OCI-LY3 (cell line): ENCODE results near the gene SLC22A14.

ENCODE experiments used
- H2AFZ ChIP-seq: fragments of 200-600, 300-600 bp; shearing (Covaris generic); 2 replicates; pipeline ENCODE4 v1.6.0; 2014; ENCODE audit warnings: antibody characterized with exemption, low read depth, low read length
- H3K27ac ChIP-seq: fragments of 200-600, 300-600 bp; sonication (generic); 2 replicates; pipeline ENCODE4 v1.5.1; 2014; ENCODE audit warnings: mild to moderate bottlenecking, low read length, moderate library complexity, mixed read lengths
- H3K27me3 ChIP-seq: fragments of 200-600, 300-600 bp; sonication (generic); 2 replicates; pipeline ENCODE4 v1.6.1; 2014; ENCODE audit warnings: low read depth, low read length, mixed read lengths
- H3K36me3 ChIP-seq: fragments of 200-600, 300-600 bp; sonication (generic); replicated peaks from 2 replicates; pipeline ENCODE3; 2014; ENCODE audit warnings: low read depth, low read length, mixed read lengths
- H3K4me1 ChIP-seq: fragments of 300-600, 200-600 bp; sonication (generic); 2 replicates; pipeline ENCODE4 v1.6.1; 2014; ENCODE audit warnings: low read length, mixed read lengths
- H3K4me2 ChIP-seq: fragments of 200-600, 300-600 bp; sonication (generic); 2 replicates; pipeline ENCODE4 v1.6.1; 2014; ENCODE audit warnings: low read length, mixed read lengths
- H3K4me3 ChIP-seq: fragments of 300-600, 200-600 bp; sonication (generic); 2 replicates; pipeline ENCODE4 v1.5.1; 2014; ENCODE audit warnings: antibody characterized with exemption, mild to moderate bottlenecking, low read length, moderate library complexity
- H3K79me2 ChIP-seq: fragments of 300-600, 200-600 bp; shearing (Covaris generic); 2 replicates; pipeline ENCODE4 v1.6.1; 2014; ENCODE audit warnings: mild to moderate bottlenecking, low read length, mixed read lengths
- H3K9ac ChIP-seq: fragments of 300-600, 200-600 bp; shearing (Covaris generic); 2 replicates; pipeline ENCODE4 v1.6.0; 2014; ENCODE audit warnings: mild to moderate bottlenecking, low read length, moderate library complexity
- H3K9me3 ChIP-seq: fragments of 200-600, 300-600 bp; shearing (Covaris generic); 2 replicates; pipeline ENCODE4 v1.6.1; 2014; ENCODE audit warnings: low read length, mixed read lengths; ENCODE audit not compliant: insufficient read depth
- H4K20me1 ChIP-seq: fragments of 200-600, 300-600 bp; sonication (generic); 2 replicates; pipeline ENCODE4 v1.6.1; 2016; ENCODE audit warnings: low read length, mixed read lengths; ENCODE audit not compliant: insufficient read depth
- CTCF ChIP-seq: fragments of 200-600, 300-600 bp; sonication (generic); IDR thresholded peaks from 2 replicates; pipeline ENCODE4 v1.5.1; 2014; ENCODE audit warnings: antibody characterized with exemption, low read length, low read depth
- EZH2phosphoT487 ChIP-seq: fragments of 200-600 bp; shearing (Covaris generic); IDR thresholded peaks from 2 replicates; pipeline ENCODE4 v1.6.1; 2018; ENCODE audit warnings: antibody characterized with exemption, mixed run types, low read depth

SLC22A14 gene

GRCh38 chr3:38314764-38315487 is 32.8 kb downstream of the SLC22A14 start:
- H4K20me1 ChIP-seq = no peaks in the 10 kb centered on the region
- H3K4me2 ChIP-seq = no peak overlapping the region
- H3K9me3 ChIP-seq = no peaks in the 10 kb centered on the region
- H3K36me3 ChIP-seq = no peaks in the 10 kb centered on the region
- H3K4me3 ChIP-seq = no peak overlapping the region
- H3K27me3 ChIP-seq = 0 out of 2 replicates have a peak, but pooled peaks cover under 1% of the 10 kb centered on the region
- no peak overlapping the region for H2AFZ ChIP-seq
- no peak overlapping the region for H3K27ac ChIP-seq
- TF ChIP-seq CTCF = no peak
- TF ChIP-seq EZH2phosphoT487 = no peak
- H3K9ac ChIP-seq = no peak overlapping the region
- H3K4me1 ChIP-seq = no peaks in the 10 kb centered on the region
- H3K79me2 ChIP-seq = no peaks in the 10 kb centered on the region

GRCh38 chr3:38315488-38316230 is 33.6 kb downstream of the SLC22A14 start:
- no peaks in the 10 kb centered on the region for H3K9me3 ChIP-seq
- no peaks in the 10 kb centered on the region for H3K79me2 ChIP-seq
- no peak overlapping the region for H3K27ac ChIP-seq
- no peaks in the 10 kb centered on the region for H3K4me1 ChIP-seq
- no peak overlapping the region for H3K4me3 ChIP-seq
- H3K9ac ChIP-seq = no peak overlapping the region
- no peaks in the 10 kb centered on the region for H4K20me1 ChIP-seq
- H2AFZ ChIP-seq = no peak overlapping the region
- TF ChIP-seq EZH2phosphoT487 (no peak), CTCF (no peak)
- no peak overlapping the region for H3K4me2 ChIP-seq
- H3K27me3 ChIP-seq = no peaks in the 10 kb centered on the region
- H3K36me3 ChIP-seq = no peaks in the 10 kb centered on the region

GRCh38 chr3:38316356-38317191 is 34.5 kb downstream of the SLC22A14 start:
- Histone ChIP-seq H3K4me1 (no peaks in the 10 kb centered on the region), H3K27ac (no peak overlapping the region), H4K20me1 (no peaks in the 10 kb centered on the region), H3K27me3 (no peaks in the 10 kb centered on the region), H3K79me2 (no peaks in the 10 kb centered on the region), H3K36me3 (no peaks in the 10 kb centered on the region), H3K4me3 (no peak overlapping the region), H2AFZ (no peak overlapping the region), H3K4me2 (no peak overlapping the region), H3K9me3 (no peaks in the 10 kb centered on the region), H3K9ac (no peak overlapping the region)
- TF ChIP-seq CTCF (no peak), EZH2phosphoT487 (no peak)

- no peak overlapping the region for H3K4me2 ChIP-seq
- TF ChIP-seq EZH2phosphoT487 = no peak
- no peak for TF ChIP-seq CTCF
- H3K36me3 ChIP-seq = no peaks in the 10 kb centered on the region
- no peak overlapping the region for H2AFZ ChIP-seq
- H3K27me3 ChIP-seq = no peaks in the 10 kb centered on the region
- H3K9me3 ChIP-seq = no peaks in the 10 kb centered on the region
- H4K20me1 ChIP-seq = no peaks in the 10 kb centered on the region
- H3K4me1 ChIP-seq = no peaks in the 10 kb centered on the region
- no peaks in the 10 kb centered on the region for H3K79me2 ChIP-seq
- no peak overlapping the region for H3K27ac ChIP-seq
- no peak overlapping the region for H3K4me3 ChIP-seq
- H3K9ac ChIP-seq = no peak overlapping the region
These were observed 35.2 kb downstream of the SLC22A14 start for GRCh38 chr3:38317192-38317759.
